Breast epithelium (tissue), 3 donors: ENCODE data around the gene CLIC6.

Experiments
- POLR2A ChIP-seq: fragments of 450-650 bp; IDR thresholded peaks from one replicate; pipeline ENCODE4 v1.6.1; 2016; ENCODE audit warnings: antibody characterized with exemption, mild to moderate bottlenecking, moderate library complexity
- TF ChIP-seq, protein P1 (sequence below), 3 donors: fragments of 450-650 bp; IDR thresholded peaks; one replicate each; pipeline ENCODE4 v1.5.1; 2016 to 2017; ENCODE audit warnings: antibody characterized with exemption in 3 of 3, mild to moderate bottlenecking in 3 of 3, moderate library complexity in 3 of 3

DNA sequence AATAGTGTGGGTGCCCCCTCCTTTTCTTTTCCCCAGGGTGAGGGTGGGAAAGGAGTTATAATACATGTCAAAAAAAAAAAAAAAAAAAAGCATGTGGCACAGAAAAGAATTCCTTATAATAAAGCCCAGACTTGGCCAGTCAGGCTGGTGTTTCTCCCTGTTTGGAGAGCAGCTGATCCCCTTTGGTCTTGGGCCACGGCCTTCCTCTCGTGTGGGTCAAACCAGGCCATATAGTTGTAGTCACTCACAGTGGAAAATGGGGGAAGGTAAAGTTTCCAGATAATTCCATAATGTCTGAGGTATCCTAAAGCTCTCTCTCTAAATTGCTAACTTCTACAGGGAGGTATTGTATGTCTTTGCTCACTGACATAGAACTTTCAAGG is 22.0 kb downstream of the CLIC6 start:
- TF ChIP-seq, protein P1, sequence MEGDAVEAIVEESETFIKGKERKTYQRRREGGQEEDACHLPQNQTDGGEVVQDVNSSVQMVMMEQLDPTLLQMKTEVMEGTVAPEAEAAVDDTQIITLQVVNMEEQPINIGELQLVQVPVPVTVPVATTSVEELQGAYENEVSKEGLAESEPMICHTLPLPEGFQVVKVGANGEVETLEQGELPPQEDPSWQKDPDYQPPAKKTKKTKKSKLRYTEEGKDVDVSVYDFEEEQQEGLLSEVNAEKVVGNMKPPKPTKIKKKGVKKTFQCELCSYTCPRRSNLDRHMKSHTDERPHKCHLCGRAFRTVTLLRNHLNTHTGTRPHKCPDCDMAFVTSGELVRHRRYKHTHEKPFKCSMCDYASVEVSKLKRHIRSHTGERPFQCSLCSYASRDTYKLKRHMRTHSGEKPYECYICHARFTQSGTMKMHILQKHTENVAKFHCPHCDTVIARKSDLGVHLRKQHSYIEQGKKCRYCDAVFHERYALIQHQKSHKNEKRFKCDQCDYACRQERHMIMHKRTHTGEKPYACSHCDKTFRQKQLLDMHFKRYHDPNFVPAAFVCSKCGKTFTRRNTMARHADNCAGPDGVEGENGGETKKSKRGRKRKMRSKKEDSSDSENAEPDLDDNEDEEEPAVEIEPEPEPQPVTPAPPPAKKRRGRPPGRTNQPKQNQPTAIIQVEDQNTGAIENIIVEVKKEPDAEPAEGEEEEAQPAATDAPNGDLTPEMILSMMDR (IDR thresholded peaks at IDR 0.05), result no peak
- TF ChIP-seq POLR2A, result no peak
